Esophagus muscularis mucosa (tissue), 4 donors: ENCODE measurements around the gene DGKD. TPM values are rescaled to one million over a fixed set of nuclear protein-coding genes. Genes with fewer than 3 reads are reported as not detected.
A peak's percentile ranks its signal among the peaks of the same experiment; 100 is the strongest.

Experiments used
- DNase-seq: peaks from one replicate; pipeline ENCODE4 v3.0.0-alpha.2; 2017; ENCODE audit errors: extremely low spot score
- H3K27ac ChIP-seq, 4 donors: fragments of 200-600 bp; sonication (generic); replicated peaks in 1 of 4; 1 replicate in 3 of 4; 2 replicates in 1 of 4; pipeline ENCODE4 v1.5.1; 2016 to 2019; ENCODE audit warnings: mild to moderate bottlenecking in 1 of 4
- H3K27me3 ChIP-seq, 4 donors: fragments of 200-600 bp; sonication (generic); one replicate each; pipeline versions ENCODE4 v1.5.1 to v1.6.0; 2016 to 2019
- H3K36me3 ChIP-seq, 4 donors: fragments of 200-600 bp; sonication (generic); one replicate each; pipeline ENCODE4 v1.5.1; 2016 to 2019
- H3K4me1 ChIP-seq, 4 donors: fragments of 200-600 bp; sonication (generic); one replicate each; pipeline ENCODE4 v1.5.1; 2016 to 2019
- H3K4me3 ChIP-seq, 4 donors: fragments of 200-600 bp; sonication (generic); 1 replicate in 2 of 4; 2 replicates in 2 of 4; pipeline ENCODE4 v1.5.1; 2016 to 2019; ENCODE audit warnings: mild to moderate bottlenecking in 4 of 4, moderate library complexity in 1 of 4
- H3K9me3 ChIP-seq, 4 donors: fragments of 200-600 bp; sonication (generic); 1 replicate in 3 of 4; 2 replicates in 1 of 4; pipeline ENCODE4 v1.5.1; 2016 to 2019
- CTCF ChIP-seq, 3 experiments: fragments of 200-600 bp in 2 of 3; fragments of 450-650 bp in 1 of 3; sonication (generic) in 2 of 3; IDR thresholded peaks; one replicate each; pipeline ENCODE4 v1.5.1; 2017 to 2019; ENCODE audit warnings: antibody characterized with exemption in 3 of 3, mild to moderate bottlenecking in 2 of 3, moderate library complexity in 1 of 3
- EP300 ChIP-seq: sonication (generic); formaldehyde crosslinking; IDR thresholded peaks from one replicate; pipeline ENCODE4 v1.6.1; 2017; ENCODE audit warnings: antibody characterized with exemption
- POLR2A ChIP-seq: fragments of 450-650 bp; IDR thresholded peaks from one replicate; pipeline ENCODE4 v1.6.1; 2017; ENCODE audit warnings: antibody characterized with exemption, moderate library complexity, mild to moderate bottlenecking, low read depth
- POLR2AphosphoS5 ChIP-seq, 2 donors: sonication (generic); formaldehyde crosslinking; IDR thresholded peaks; one replicate each; pipeline ENCODE4 v1.6.1; 2017; ENCODE audit warnings: antibody characterized with exemption in 2 of 2
- WGBS: methylation state at CpG from one replicate; pipeline ENCODE4 v1.1.5; 2018; 5-methylcytosine and 5-hydroxymethylcytosine counted together
- intact Hi-C: fragments of 100-400 bp; cut with DNase I; formaldehyde crosslinking; loops from one replicate; pipeline ENCODE4 v1.15.1; 2023
- total RNA-seq, 4 donors: library from RNA; depleted of rRNA; stranded (reverse); fragments of >200 nt; gene quantifications; one replicate each; pipeline versions ENCODE4 v1.1.0 to v1.2.1, GENCODE V29; 2016

The DGKD gene
- total RNA-seq, 4 donors from 2014 or later: 11.6 to 16.1 (median 13.3) TPM

- H3K36me3 ChIP-seq: peaks cover 19 to 100% (median 90%) of the 10 kb centered on the region in 4 donors
- DNase-seq: no peak
- H3K4me3 ChIP-seq: no peak overlapping the region
- 71% methylated on average over 22 of the region's 31 CpGs for WGBS
- H3K4me1 ChIP-seq: peaks cover 0 to 5% (median under 1%) of the 10 kb centered on the region in 4 donors
- TF ChIP-seq CTCF (IDR thresholded peaks at IDR 0.05) (peak; percentile 40 to 74 (median 44)), POLR2AphosphoS5 (IDR thresholded peaks at IDR 0.05) (no peak), EP300 (no peak), POLR2A (no peak)
- H3K27me3 ChIP-seq: no peaks in the 10 kb centered on the region
- intact Hi-C loops: no loop called here
- H3K27ac ChIP-seq: no peak overlapping the region
- H3K9me3 ChIP-seq: no peaks in the 10 kb centered on the region
Observed at GRCh38 chr2:233449081-233449901, 95.0 kb downstream of the DGKD start.

DNA sequence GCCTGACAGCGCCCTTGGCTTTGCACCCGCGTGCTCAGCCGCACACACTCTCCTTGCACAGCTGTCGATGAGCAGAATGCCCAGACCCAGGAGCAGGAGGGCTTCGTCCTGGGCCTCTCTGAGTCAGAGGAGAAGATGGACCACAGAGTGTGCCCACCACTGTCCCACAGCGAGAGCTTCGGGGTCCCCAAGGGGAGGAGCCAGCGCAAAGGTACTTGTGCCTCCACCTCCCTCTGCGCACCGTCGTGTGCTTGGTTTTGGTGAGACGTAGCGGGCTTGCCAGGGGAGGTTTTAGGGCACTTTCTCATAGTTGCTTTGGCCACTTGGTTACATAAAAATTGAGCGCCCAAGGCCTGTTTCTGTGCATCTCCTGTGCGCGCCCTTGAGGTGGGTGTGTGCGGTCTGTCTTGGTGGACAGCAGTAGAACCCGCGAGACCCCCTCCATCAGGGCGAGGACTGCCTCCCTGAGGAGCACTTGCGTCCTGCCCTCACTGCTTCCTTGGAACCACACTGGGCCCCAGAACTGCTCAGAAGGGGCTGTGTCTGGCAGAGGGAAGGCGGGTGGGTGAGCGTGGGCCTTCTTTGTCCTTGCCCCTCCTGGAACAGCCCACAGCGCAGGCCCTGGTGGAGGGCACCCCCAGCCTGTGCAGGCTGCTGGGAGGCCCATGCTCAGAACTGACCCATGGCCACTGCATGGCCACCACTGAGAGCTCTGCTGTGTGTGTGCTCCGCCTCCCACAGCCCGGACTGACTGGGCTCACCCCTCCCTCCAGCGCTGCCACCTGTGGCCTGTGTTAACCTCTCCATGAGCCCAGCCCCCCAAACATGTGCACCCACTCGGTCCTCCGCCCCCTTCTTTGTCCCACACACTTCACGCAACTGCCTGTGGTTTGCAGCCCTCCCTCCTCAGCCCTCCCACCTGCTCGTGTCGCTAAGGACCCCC, 95.9 kb downstream of the DGKD start:
- Histone ChIP-seq H3K4me3 (no peak overlapping the region), H3K9me3 (no peaks in the 10 kb centered on the region), H3K4me1 (peaks cover 0 to 4% (median 0%) of the 10 kb centered on the region in 4 donors), H3K36me3 (peaks cover 23 to 100% (median 96%) of the 10 kb centered on the region in 4 donors), H3K27ac (no peak overlapping the region), H3K27me3 (no peaks in the 10 kb centered on the region)
- TF ChIP-seq POLR2AphosphoS5 (IDR thresholded peaks at IDR 0.05): no peak
- no peak for TF ChIP-seq POLR2A
- no peak for TF ChIP-seq EP300
- no peak for TF ChIP-seq CTCF (IDR thresholded peaks at IDR 0.05)
- 89% methylated on average over 16 of the region's 33 CpGs for WGBS
- intact Hi-C loops: no loop called here
- DNase-seq: no peak

DNA sequence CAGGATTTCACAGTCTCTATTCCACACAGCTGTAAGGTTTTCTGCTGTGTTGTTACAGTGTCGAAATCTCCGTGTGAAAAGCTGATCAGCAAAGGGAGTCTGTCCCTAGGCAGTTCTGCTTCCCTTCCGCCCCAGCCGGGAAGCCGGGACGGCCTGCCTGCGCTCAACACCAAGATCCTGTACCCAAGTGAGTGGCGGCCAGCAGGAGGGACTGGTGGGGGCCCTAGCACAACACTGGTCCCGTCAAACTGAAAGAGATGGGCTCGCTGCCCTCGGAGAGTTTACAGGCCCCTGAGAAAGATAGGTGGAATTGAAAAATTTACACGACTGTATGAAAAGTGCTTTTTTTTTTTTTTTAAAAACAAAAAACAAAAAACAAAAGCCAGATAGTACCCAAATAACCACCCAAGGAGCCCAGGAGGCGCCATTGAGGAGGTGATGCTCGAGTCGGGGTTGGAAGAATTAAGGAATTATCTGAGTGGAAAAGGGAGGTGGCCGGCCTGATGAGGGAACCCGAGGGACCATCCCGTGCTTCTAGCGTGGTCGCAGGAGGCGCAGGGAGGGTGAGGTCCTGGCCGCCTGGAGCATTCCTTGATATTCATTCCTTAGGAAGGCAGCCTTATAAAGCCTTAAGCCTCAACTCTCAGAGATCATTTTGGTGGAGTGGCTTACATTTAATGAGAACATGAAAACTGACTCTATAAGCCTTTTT, 96.7 kb downstream of the DGKD start:
- Histone ChIP-seq H3K36me3 (peaks cover 31 to 100% (median 96%) of the 10 kb centered on the region in 4 donors), H3K9me3 (no peaks in the 10 kb centered on the region), H3K4me3 (no peak overlapping the region), H3K4me1 (peaks cover 0 to 4% (median 0%) of the 10 kb centered on the region in 4 donors), H3K27ac (no peak overlapping the region), H3K27me3 (no peaks in the 10 kb centered on the region)
- TF ChIP-seq POLR2AphosphoS5 (IDR thresholded peaks at IDR 0.05): no peak
- TF ChIP-seq CTCF (IDR thresholded peaks at IDR 0.05): no peak
- TF ChIP-seq EP300: no peak
- no peak for TF ChIP-seq POLR2A
- 94% methylated on average over 22 of the region's 22 CpGs for WGBS
- intact Hi-C loops: no loop called here
- no peak for DNase-seq

GRCh38 chr2:233451950-233452349, 97.7 kb downstream of the DGKD start:
- H3K4me3 ChIP-seq: no peak overlapping the region
- no peaks in the 10 kb centered on the region for H3K27me3 ChIP-seq
- H3K36me3 ChIP-seq: peaks cover 38 to 100% (median 94%) of the 10 kb centered on the region in 4 donors
- intact Hi-C loops: no loop called here
- no peak for DNase-seq
- no peaks in the 10 kb centered on the region for H3K9me3 ChIP-seq
- 81% methylated on average over 9 of the region's 9 CpGs for WGBS
- H3K27ac ChIP-seq: no peak overlapping the region
- H3K4me1 ChIP-seq: peaks cover 0 to 4% (median 0%) of the 10 kb centered on the region in 4 donors
- TF ChIP-seq POLR2AphosphoS5 (IDR thresholded peaks at IDR 0.05): no peak
